Measurements from ENCODE around the gene CD99L2. TPM values are rescaled to one million over a fixed set of nuclear protein-coding genes. Genes with fewer than 3 reads are reported as not detected.
"Not testable (repeated sequence)": the region's sequence is repeated elsewhere in the genome, so short reads cannot be mapped to it uniquely, and the experiment has no call there.

The CD99L2 gene
- total RNA-seq, 2 donors from 2014 or later = 61.0 to 62.6 TPM

- intact Hi-C loops (cut with DNase I) = no loop called here
- peak; percentile 31 for DNase-seq
- ATAC-seq = peak; percentile 48 to 58
Measured at GRCh38 chrX:150899191-150899757, 806 bp upstream of the CD99L2 start.

DNA sequence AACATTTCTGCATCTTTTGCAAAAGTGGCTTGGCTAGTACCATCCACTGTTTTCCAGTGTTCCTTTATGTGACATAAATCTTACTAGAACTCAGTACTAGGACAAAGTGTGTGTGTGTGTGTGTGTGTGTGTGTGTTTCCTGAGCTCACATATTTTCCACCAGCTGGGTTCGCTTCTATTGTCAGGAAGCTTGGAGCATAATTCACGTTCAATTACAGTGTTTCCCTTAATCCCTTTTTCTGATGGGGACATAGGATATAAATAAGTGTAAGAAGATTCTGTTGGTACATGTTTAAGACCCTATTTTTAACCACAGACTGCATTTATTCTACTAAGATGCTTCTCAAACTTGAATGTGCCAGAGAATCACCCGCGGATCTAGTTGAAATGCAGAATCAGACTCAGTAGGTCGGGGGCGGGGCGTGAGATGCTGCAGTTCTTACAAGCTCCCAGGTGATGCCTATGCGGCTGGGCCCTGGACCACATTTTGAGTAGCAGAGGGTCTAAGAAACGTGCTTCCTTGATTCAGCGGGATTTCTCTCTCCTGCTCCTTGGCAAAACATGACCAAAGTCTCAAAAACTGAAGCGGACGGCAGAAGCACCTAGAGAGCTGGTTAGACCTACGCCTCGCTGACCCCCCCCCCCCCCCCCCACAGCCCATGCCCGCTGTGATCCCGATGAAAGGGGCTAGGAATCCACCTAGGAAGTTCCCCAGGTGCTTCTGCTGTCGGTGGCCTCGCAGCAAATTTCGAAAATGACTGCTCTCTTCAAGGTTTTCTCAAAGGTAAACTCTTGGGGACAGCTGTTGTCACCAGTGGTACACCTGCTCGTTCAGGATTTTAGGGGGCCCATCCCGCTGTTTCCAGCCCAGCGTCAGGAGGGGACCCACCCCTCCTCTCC lies 797 bp downstream of the CD99L2 start:
- intact Hi-C loops (cut with DNase I) = no loop called here
- DNase-seq = no peak
- ATAC-seq = no peak

- ATAC-seq (no peak), DNase-seq (no peak)
- intact Hi-C loops (cut with DNase I) = no loop called here
Measured at GRCh38 chrX:150896632-150897031, 1.8 kb downstream of the CD99L2 start.

DNA sequence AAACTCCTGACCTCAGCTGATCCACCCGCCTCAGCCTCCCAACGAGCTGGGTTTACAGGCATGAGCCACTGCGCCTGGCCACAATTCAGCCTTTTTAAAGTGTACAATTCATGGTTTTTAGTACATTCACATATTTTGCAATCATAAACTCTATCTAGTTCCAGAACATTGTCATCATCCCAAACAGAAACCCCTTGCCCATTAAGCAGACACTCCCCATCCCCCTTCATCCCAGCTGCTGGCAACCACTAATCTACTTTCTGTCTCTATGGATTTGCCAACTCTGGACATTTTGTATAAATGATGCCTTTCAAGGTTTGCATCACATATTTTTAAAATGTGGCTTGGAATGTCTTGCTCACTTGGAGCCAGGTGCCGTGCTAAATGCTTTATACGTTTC lies 4.5 kb downstream of the CD99L2 start:
- no peak for DNase-seq
- no peak for ATAC-seq
- intact Hi-C loops (cut with DNase I) = no loop called here

DNA sequence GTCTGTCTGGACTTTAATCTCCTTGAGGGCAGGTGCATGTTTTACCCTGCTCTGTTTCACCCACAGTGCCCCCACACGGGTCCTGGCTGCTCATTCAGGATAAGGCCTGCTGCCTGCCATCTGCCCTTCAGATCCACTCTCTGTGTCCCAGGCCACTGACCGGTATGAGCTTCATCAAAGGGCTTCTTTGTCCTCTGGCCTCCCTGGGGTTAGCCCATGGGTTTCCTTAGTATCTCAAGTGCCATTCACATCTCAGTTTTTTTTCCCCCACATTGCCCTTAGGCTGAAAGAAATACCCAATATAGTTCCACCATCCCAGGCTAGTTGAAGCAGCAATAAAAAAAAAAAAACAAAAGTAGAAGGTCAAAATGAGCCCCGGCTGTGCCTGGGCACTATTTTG lies 9.3 kb downstream of the CD99L2 start:
- no peak for ATAC-seq
- no peak for DNase-seq
- intact Hi-C loops (cut with DNase I) = no loop called here

- no peak for ATAC-seq
- DNase-seq = no peak
- intact Hi-C loops (cut with DNase I) = no loop called here
Measured at GRCh38 chrX:150887906-150888465, 10.5 kb downstream of the CD99L2 start.

DNA sequence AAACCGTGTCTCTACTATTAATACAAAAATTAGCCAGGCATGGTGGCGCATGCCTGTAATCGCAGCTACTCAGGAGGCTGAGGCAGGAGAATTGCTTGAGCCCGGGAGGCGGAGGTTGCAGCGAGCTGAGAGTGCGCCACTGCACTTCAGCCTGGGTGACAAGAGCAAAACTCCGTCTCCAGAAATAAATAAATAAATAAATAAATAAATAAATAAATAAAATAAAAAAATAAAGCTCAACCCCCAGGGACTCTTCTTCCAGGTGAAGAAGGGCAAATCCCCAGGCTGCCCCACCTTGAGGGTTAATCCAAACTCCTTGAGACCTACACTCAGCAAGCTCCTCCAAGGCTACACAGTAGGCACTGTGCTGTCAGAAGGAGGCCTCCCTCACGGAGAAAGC lies 11.2 kb downstream of the CD99L2 start:
- intact Hi-C loops (cut with DNase I); ATAC-seq; DNase-seq: not testable (repeated sequence)

GRCh38 chrX:150886381-150886780 lies 12.1 kb downstream of the CD99L2 start:
- intact Hi-C loops (cut with DNase I) = no loop called here
- no peak for ATAC-seq
- DNase-seq = no peak

DNA sequence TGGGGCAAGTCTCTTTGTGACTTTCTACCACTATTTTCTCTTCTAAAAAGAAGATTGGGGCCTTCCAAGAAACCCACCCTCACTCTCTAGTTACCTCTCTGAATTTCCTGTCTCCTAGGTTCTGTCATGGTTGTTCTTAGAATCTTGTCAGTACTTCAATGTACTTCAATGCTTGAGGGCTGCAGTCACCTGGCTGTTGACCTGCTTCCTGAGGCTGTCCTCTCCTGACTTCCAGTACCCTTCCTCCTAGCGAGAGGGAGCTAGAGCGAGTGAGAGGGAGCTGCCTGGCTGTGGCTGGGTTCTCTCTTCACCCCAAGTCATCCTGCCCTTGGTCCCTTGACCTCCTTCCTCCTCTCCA lies 17.7 kb downstream of the CD99L2 start:
- ATAC-seq (no peak), DNase-seq (no peak)
- intact Hi-C loops (cut with DNase I) = no loop called here

DNA sequence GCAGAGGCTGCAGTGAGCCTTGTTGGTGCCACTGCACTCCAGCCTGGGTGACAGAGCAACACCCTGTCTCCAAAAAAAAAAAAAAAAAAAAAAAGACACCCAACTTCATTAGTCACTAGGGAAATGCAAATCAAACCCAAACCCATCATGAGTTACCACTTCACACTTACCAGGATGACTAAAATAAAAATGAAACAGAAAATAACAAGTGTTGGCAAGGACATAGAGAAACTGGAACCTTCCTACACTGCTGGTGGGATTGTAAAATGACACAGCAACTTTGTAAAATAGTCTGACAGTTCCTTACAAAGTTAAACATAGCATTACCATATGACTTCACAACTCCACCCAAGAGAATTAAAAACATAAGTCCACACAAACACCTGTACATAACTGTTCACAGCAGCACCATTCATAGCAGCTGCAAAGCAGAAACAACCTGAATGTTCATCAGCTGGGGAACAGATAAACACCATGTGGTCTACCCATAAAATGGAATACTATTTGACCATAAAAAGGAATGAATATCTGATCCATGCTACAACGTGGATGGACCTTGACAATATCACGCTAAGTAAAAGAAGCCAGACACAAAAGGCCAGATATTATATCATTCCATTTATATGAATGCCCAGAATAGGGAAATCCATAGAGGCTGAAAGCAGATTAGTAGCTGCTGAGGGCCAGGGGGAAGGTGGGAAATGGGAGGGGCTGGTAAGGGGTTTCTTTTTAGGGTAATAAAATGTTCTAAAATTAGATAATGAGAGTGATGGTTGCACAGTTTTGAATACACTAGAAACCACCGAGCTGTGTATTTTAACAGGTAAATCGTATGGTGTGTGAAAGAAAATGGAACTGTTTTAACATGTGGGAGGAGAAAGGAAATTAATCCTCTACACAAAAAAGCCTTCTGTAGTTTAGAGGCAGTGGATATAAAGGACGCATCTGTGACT lies 18.3 kb downstream of the CD99L2 start:
- DNase-seq = no peak
- intact Hi-C loops (cut with DNase I) = no loop called here
- ATAC-seq = no peak

- DNase-seq; intact Hi-C loops (cut with DNase I); ATAC-seq: not testable (repeated sequence)
Measured at GRCh38 chrX:150875621-150876020, 22.8 kb downstream of the CD99L2 start.

DNA sequence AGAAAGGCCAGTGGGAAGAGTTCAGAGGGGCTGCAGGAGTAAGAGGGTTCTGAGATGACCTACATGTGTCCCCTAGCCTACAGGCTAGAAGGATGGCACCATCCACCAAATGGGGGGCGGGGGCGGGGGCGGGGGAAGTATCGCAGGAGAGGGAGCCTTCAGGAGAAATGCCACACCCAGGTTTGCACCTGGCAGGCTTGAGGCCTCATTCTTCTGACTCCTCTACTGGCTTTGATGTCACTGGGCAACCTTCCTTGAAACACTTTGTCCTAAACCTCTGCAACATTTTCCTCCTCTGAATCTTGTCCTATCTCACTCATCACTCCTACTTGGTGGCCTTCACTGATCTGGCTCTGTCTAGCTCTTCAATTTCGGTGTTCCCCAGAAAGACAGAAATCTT lies 24.0 kb downstream of the CD99L2 start:
- DNase-seq (no peak), ATAC-seq (no peak)
- intact Hi-C loops (cut with DNase I) = no loop called here

DNA sequence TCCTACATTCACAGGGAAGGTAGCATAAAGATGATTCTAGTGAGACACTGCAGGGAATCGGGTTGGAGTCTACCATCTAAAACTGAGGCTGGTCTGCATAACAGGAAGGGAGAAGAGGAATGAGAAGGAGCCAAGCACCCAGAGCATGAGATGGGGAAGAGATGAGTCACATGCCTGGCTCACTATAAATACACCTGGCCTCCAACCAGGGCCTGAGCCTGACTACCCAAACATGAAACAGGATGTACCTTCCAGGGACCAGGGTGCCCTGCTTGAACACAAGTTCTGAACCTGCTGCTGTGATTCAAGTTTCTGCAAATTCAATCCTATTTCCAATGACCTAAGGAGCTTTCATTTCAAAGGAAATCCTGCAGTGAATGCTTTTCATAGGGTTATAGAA lies 24.9 kb downstream of the CD99L2 start:
- DNase-seq (peak; percentile 28), ATAC-seq (peak in 1 of 2 donors; percentile 87)

GRCh38 chrX:150872773-150873336 lies 25.6 kb downstream of the CD99L2 start:
- ATAC-seq = no peak
- no peak for DNase-seq
- intact Hi-C loops (cut with DNase I) = no loop called here

More for the DNA sequence above, 24.9 kb downstream of the CD99L2 start:
- intact Hi-C loops (cut with DNase I) = no loop called here

DNA sequence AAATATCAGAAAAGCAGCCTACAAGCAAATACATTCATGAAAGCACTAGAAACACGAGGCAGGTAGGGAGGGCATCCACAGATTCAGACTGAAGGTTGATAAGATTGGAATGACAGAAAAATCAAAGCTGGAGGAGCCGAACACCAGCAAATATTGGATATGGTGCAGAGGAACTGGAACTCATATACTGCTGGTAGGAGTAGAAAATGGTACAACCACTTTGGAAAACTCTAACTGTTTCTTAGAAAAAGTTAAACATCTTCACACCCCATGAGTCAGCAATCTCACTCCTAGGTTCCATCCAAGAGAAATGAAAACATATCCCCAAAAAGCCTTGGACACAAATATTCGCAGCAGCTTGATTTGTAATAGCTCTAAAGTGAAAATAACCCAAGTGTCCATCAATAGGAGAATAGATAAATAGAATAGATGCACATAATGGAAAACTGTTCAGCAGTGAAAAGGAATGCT lies 27.1 kb downstream of the CD99L2 start:
- intact Hi-C loops (cut with DNase I) = no loop called here
- DNase-seq (no peak), ATAC-seq (no peak)

- ATAC-seq (no peak), DNase-seq (no peak)
- intact Hi-C loops (cut with DNase I) = no loop called here
Measured at GRCh38 chrX:150870487-150871340, 27.8 kb downstream of the CD99L2 start.

DNA sequence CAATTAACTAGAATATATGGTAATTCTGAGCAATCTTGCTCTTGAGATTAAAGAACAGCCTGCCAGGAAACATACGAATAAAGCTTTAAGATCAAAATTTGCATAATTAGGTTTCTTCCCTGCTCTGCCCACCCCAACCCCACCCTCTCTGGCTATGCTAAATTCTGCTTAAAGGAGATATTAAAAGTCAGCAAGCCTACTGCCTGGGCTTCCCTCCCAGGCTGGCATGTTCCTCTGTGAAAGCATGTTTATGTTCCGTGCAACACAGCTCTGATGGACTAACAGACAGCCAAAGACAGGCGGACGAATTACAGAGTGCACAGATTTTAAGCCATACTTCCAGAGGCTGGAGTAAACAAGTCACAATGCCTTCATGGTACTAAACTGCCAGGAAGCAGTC lies 28.4 kb downstream of the CD99L2 start:
- no peak for ATAC-seq

DNA sequence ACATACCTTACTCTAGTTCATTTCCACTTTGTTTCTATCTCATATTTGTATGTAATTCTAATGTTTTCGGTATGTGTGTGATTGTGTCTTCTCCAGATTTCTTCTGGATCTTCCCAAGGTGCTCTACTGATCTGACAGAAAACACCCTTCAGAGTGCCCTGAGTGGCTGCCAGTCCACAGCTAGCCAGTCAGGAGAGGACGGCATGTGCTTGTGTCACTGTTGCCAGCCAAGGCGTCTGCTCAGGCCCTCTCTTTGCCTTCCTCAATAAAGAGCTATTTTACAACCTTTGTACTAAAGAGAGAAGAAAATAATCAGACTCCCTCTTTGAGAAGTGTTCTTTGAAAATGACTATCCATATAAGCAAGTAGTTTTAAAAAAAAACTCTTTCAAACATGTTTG lies 29.0 kb downstream of the CD99L2 start:
- intact Hi-C loops (cut with DNase I) = no loop called here
- peak; percentile 61 to 74 for ATAC-seq
- DNase-seq = no peak

More for the DNA sequence above, 28.4 kb downstream of the CD99L2 start:
- DNase-seq = no peak
- intact Hi-C loops (cut with DNase I) = no loop called here
